HCT116 (cell line): ENCODE data around the gene KIF12. TPM values are rescaled to one million over a fixed set of nuclear protein-coding genes. Genes with fewer than 3 reads are reported as not detected.

Experiments used
- ATAC-seq: fragments of 200-7000 bp; cut with Tn5 transposase; 2 replicates; pipeline ENCODE4 v1.9.1; 2020; ENCODE audit warnings: mild to moderate bottlenecking, moderate library complexity
- BruUV-seq: library from RNA; stranded (reverse); fragments of 400-500 nt; replicated peaks from 2 replicates; lab custom pipeline; 2021; lab: Mats Ljungman, UMichigan
- CTCF ChIA-PET: fragments of 300-600 bp; sonication (Branson Sonifier 250); formaldehyde crosslinking; loops from one replicate; lab custom pipeline; 2021; ENCODE audit warnings: antibody characterized with exemption; lab: Charles Lee
- POLR2A ChIA-PET: fragments of 300-600, 350-600 bp; sonication (Branson Sonifier 250); formaldehyde crosslinking; loops from one replicate; lab custom pipeline; 2021; ENCODE audit warnings: antibody characterized with exemption; lab: Charles Lee
- RAD21 ChIA-PET, 2 experiments: fragments of 300-600 bp; sonication (Branson Sonifier 250); formaldehyde crosslinking; loops; one replicate each; lab custom pipeline; 2023; ENCODE audit warnings: low total read pairs in 2 of 2; ENCODE audit not compliant: uncharacterized antibody in 2 of 2, unreplicated experiment in 2 of 2, low non-redundant PET in 1 of 2; lab: Charles Lee
- DNase-seq: peaks from one replicate; pipeline ENCODE4 v3.0.0-alpha.2; 2010; ENCODE audit warnings: low read depth, low spot score
- H2AFZ ChIP-seq: fragments of 200-600 bp; shearing (Covaris generic), sonication (generic); 2 replicates; pipeline ENCODE4 v1.6.1; 2017; ENCODE audit warnings: low read depth, mixed run types, mixed read lengths, antibody characterized with exemption, low read length; ENCODE audit not compliant: poor library complexity, severe bottlenecking
- H3K27ac ChIP-seq: 2 replicates; pipeline ENCODE4 v1.5.1; 2012; ENCODE audit warnings: low read depth, low read length
- H3K27me3 ChIP-seq: fragments of 200-600 bp; sonication (generic); 2 replicates; pipeline ENCODE4 v1.6.1; 2016; ENCODE audit warnings: mixed run types, low read length, mixed read lengths; ENCODE audit not compliant: insufficient read depth
- H3K36me3 ChIP-seq, 2 experiments: fragments of 200-500 bp in 1 of 2; fragments of 200-600 bp in 1 of 2; sonication (Bioruptor generic) in 1 of 2; sonication (generic) in 1 of 2; 2 replicates each; pipeline versions ENCODE4 v1.5.1 to v1.6.1; 2014 to 2016; ENCODE audit warnings: low read length in 2 of 2, inconsistent platforms in 1 of 2, mixed read lengths in 1 of 2, mixed run types in 1 of 2; ENCODE audit not compliant: insufficient read depth in 2 of 2, control insufficient read depth in 1 of 2
- H3K4me1 ChIP-seq, 2 experiments: fragments of 200-600 bp in 1 of 2; sonication (generic) in 1 of 2; 2 replicates each; pipeline versions ENCODE4 v1.5.1 to v1.6.1; 2012 to 2017; ENCODE audit warnings: low read length in 2 of 2, inconsistent platforms in 1 of 2, mild to moderate bottlenecking in 1 of 2, mixed read lengths in 1 of 2, mixed run types in 1 of 2, moderate library complexity in 1 of 2; ENCODE audit not compliant: insufficient read depth in 2 of 2, control insufficient read depth in 1 of 2
- H3K4me2 ChIP-seq: fragments of 200-600 bp; sonication (generic); 2 replicates; pipeline ENCODE4 v1.6.1; 2017; ENCODE audit warnings: mixed run types, low read length, mixed read lengths
- H3K4me3 ChIP-seq, 2 experiments: fragments of 200-600 bp in 1 of 2; sonication (generic) in 1 of 2; replicated peaks in 1 of 2; 2 replicates each; pipeline ENCODE4 v1.5.1; 2011 to 2016; ENCODE audit warnings: low read length in 2 of 2, control low read depth in 1 of 2, low read depth in 1 of 2, mild to moderate bottlenecking in 1 of 2, mixed read lengths in 1 of 2, mixed run types in 1 of 2
- H3K79me2 ChIP-seq: fragments of 200-600 bp; sonication (generic); 2 replicates; pipeline ENCODE4 v1.6.1; 2017; ENCODE audit warnings: mild to moderate bottlenecking, mixed run types, low read length, moderate library complexity, mixed read lengths; ENCODE audit not compliant: insufficient read depth
- H3K9ac ChIP-seq: fragments of 200-600 bp; sonication (generic); 2 replicates; pipeline ENCODE4 v1.6.1; 2016; ENCODE audit warnings: low read length, mixed read lengths
- H3K9me2 ChIP-seq: fragments of 200-600 bp; sonication (generic), shearing (Covaris generic); 2 replicates; pipeline ENCODE4 v1.6.1; 2017; ENCODE audit warnings: mixed run types, mild to moderate bottlenecking, moderate library complexity; ENCODE audit not compliant: insufficient read depth
- H3K9me3 ChIP-seq, 2 experiments: fragments of 200-500 bp in 1 of 2; fragments of 200-600 bp in 1 of 2; sonication (Bioruptor generic) in 1 of 2; sonication (generic) in 1 of 2; 2 replicates each; pipeline ENCODE4 v1.6.1; 2014 to 2017; ENCODE audit warnings: low read length in 2 of 2, mixed read lengths in 2 of 2, inconsistent platforms in 1 of 2, low read depth in 1 of 2, mild to moderate bottlenecking in 1 of 2, mixed run types in 1 of 2, moderate library complexity in 1 of 2; ENCODE audit not compliant: control insufficient read depth in 1 of 2, insufficient read depth in 1 of 2
- H4K20me1 ChIP-seq: fragments of 200-600 bp; sonication (generic), shearing (Covaris generic); 2 replicates; pipeline ENCODE4 v1.6.1; 2017; ENCODE audit warnings: mixed run types, mild to moderate bottlenecking, moderate library complexity; ENCODE audit not compliant: insufficient read depth
- CEBPB ChIP-seq: IDR thresholded peaks from 2 replicates; pipeline ENCODE4 v1.6.1; 2012; ENCODE audit warnings: low read depth
- CTCF ChIP-seq, 3 experiments: fragments of 200-600 bp in 1 of 3; sonication (generic) in 1 of 3; IDR thresholded peaks in 2 of 3; conservative IDR thresholded peaks in 1 of 3; 2 replicates each; pipeline ENCODE4 v1.5.1; 2012 to 2017; ENCODE audit warnings: low read depth in 2 of 3, low read length in 2 of 3, antibody characterized with exemption in 1 of 3, borderline replicate concordance in 1 of 3, control low read depth in 1 of 3, mild to moderate bottlenecking in 1 of 3, mixed read lengths in 1 of 3, mixed run types in 1 of 3, moderate library complexity in 1 of 3; ENCODE audit not compliant: insufficient read depth in 1 of 3
- EZH2 ChIP-seq: fragments of 200-600 bp; sonication (generic); IDR thresholded peaks from 2 replicates; pipeline ENCODE4 v1.6.1; 2017; ENCODE audit warnings: antibody characterized with exemption, mixed run types
- JUND ChIP-seq: IDR thresholded peaks from 2 replicates; pipeline ENCODE4 v1.6.1; 2012
- ZNF274 ChIP-seq: fragments of 200-500 bp; sonication (Bioruptor generic); IDR thresholded peaks from 2 replicates; pipeline ENCODE4 v1.6.1; 2014; ENCODE audit warnings: mild to moderate bottlenecking, low read depth, low read length, inconsistent platforms
- intact Hi-C: fragments of 100-400 bp; cut with micrococcal nuclease; formaldehyde crosslinking; loops from 2 replicates; pipeline ENCODE4 v1.10.0; 2022
- total RNA-seq: library from RNA; stranded (reverse); gene quantifications from one replicate; pipeline ENCODE4 v1.2.1, GENCODE V29; 2021; ENCODE audit not compliant: unreplicated experiment
- TF ChIP-seq, protein P1 (sequence below): IDR thresholded peaks from 2 replicates; pipeline ENCODE4 v1.6.1; 2012

The KIF12 gene
- total RNA-seq, 1 experiment from 2014 or later: 6.4 TPM

DNA sequence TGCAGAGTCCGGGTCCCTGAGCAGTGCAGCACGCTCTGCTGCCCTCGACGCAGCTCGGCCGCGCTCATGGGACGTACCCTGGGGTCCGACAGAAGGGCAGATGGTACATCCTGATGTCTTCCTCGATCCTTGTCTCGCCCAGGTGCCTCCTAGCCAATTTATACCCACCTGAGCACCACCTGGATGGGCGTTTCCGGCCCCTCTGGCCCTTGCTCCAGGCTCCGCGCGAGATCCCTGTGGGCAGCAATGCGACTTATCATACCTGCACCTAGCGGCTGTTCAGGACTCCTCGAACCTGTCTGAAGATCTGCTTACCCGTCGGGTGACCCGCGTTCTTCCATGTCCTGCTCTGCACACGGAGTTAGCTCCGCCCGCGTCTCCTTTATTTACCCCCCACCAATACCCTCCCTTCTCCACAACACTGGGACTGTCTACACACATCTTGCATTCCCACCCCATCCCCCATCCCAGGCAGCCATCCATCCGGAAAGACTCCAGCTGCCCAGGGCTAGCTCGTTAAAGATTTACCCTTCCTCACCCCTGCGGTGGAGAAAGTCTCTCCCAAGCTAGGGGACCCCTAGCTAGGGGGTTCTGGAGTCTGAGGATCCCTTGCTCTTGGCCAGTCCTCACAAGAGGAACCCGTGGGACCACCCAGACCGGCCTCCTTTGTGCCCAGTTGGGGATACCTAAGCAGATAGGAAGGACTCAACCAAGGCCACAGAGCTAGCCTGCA is at the start of gene KIF12 (continued):
- TF ChIP-seq ZNF274: no peak
- no peak for TF ChIP-seq CEBPB

- H3K9me3 ChIP-seq: no peaks in the 10 kb centered on the region
- no peak overlapping the region for H3K4me3 ChIP-seq
- H3K4me1 ChIP-seq: no peaks in the 10 kb centered on the region
- DNase-seq: no peak
- ChIA-PET RAD21 (no interaction called here), POLR2A (no interaction called here), CTCF (no interaction called here)
- peaks cover 22% of the 10 kb centered on the region; the same call in 1 of the 2 replicates for H3K27me3 ChIP-seq
- no peaks in the 10 kb centered on the region for H4K20me1 ChIP-seq
- no peaks in the 10 kb centered on the region for H3K79me2 ChIP-seq
- no peaks in the 10 kb centered on the region for H3K36me3 ChIP-seq
- BruUV-seq: no TSS peak
- H3K4me2 ChIP-seq: no peak overlapping the region
- no peak overlapping the region for H2AFZ ChIP-seq
- no peak overlapping the region for H3K9ac ChIP-seq
- no peak for ATAC-seq
- H3K9me2 ChIP-seq: no peaks in the 10 kb centered on the region
- intact Hi-C loops: no loop called here
- no peak overlapping the region for H3K27ac ChIP-seq
- TF ChIP-seq, protein P1, sequence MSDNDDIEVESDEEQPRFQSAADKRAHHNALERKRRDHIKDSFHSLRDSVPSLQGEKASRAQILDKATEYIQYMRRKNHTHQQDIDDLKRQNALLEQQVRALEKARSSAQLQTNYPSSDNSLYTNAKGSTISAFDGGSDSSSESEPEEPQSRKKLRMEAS: no peak
- no peak for TF ChIP-seq JUND
- TF ChIP-seq CTCF (IDR thresholded peaks at IDR 0.05 in 2 of 3, conservative IDR thresholded peaks at IDR 0.05 in 1 of 3; ENCODE audit: borderline replicate concordance in 1 of 3, insufficient read depth in 1 of 3, low read depth in 2 of 3, low read length in 2 of 3): no peak
- no peak for TF ChIP-seq EZH2
These were observed 47.6 kb upstream of the KIF12 start for GRCh38 chr9:114146735-114147134.
